Stimulated activated CD8-positive, alpha-beta memory T cell treated with anti-CD3 and anti-CD28 coated beads, Interleukin-15, amount 100 ng/mL, for 24 hours (primary cell): Measurements from ENCODE around the gene DLGAP1.

ENCODE experiments used
- DNase-seq: peaks from one replicate; pipeline ENCODE4 v3.0.0-alpha.2; 2020; ENCODE audit warnings: low read depth

DLGAP1 gene

DNA sequence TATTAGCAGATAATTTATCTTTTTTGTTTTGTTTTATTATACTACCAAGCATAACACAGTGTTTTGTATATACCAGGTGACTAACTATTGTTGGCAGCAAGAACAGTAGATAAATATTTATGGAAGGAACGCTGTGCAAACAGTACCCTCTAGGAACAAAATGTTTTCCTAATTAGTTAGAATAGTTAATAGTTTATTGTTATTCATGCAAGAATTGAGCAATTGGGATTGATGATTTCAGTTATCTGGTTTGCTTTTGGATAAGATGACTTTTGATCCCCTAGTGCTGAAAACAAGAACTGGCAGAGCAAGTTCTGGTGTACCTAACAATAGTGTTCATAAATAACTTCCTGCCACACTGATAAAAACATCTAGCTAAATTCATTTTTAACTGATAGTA, 681.8 kb downstream of the DLGAP1 start:
- DNase-seq, result no peak

DNA sequence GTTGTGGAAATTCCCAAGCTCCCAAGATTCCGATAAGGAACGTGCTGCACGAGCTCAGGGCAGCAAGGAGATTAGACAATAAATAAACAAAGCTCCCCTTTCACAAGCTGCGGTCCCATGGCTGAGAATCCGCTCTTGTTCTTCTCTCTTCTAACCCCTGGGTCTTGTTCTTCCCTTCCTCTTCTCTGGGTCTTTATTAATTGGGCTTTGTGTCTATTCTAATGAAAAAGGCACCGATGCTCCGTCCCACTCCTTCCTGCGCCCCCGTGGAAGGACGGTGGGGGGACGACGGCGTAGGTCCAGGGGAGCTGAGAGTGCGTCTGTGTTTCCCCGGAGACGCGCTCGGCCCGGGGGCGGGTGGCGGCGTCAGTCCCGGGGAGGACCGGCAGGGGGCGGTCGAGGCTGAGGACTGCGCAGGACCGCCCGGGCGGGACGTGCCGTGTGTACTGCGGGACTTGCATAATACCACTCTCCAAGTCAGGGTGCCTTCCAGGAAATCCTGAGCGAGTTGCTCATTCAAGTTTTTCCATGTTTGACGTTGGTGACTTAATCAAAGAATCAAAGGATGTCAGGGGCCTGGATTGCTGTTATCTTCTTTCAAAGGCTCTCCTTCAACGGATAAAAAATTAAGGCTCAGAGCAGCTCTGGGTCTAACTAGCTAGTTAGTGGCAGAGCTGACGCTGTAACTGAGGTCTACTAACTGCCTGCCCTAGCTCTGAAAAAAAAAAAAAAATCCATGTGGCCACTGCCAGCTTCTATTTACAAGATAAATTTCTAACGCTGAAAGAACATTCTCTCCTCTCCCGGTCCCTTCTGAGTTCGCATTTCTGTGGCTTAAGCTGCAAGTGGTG, 683.8 kb downstream of the DLGAP1 start:
- peak; percentile 81 for DNase-seq

DNA sequence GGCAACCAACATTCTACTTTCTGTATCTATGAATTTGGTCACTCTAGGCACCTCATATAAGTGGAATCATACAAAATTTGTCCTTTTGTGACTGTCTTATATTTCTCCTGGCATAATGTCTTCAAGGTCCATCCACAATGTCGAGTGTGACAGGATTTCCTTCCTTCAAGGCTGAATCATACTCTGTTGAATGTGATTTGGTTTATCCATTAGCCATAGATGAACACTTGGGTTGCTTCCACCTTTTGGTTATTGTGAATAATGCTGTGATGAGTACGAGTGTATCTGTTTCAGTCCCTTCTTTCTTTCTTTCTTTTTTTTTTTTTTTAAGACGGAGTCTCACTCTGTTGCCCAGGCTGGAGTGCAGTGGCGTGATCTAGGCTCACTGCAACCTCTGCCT, 693.8 kb downstream of the DLGAP1 start:
- no peak for DNase-seq

DNA sequence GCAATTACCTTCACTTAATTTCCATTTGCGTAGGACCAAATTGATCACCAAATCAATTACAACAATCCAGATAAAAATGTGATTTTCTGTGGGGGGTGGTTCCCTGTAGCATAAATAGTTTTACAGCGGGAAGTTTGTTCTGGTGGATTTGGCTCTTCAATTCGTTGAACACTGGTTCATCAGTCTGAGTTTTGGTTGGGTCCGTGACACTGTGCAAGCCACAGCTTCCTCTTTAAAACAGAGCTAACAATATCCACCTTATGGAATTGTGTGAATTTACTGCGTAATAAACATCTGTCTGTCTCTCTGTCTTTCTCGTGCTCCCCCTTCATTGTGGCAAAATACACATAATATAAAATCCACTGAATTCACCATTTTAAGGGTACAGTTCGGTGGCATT, 694.4 kb downstream of the DLGAP1 start:
- DNase-seq, result no peak

DNA sequence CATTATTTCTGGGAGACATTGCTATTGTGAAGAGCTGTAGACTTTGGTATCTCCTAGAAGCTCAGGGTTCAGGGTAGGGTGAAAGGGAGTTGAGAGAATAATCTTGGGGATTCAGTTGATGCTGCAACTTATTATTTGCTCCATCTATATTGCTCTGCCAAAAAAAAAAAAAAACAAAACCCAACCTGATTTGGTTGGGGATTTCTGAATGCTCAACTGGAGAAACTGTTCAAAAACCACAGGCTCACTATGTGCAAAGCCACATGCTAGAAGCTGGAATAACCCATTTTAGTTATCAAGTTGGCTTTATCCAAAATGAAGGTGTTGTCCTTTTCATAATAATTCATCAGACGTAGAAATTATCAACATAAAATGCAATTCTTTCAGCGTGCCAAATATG, 696.0 kb downstream of the DLGAP1 start:
- DNase-seq, result no peak

DNA sequence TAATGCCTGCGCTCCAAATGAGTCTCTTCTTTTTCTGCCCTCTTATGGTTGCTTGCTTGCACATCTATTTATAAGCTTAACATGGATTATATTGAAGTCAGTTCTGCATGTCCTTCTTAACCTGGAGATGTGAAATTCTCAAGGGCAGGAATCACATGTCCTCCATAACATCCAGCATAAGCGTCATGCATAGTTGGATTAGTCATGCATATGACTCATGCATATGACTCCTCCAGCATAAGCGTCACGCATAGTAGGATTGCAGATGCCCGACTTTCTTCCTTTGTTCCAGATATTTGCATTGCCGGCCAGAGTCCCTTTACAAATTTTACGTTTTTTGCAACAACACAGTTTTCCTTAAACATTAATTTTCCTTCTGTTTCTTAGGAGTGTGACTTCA, 696.6 kb downstream of the DLGAP1 start:
- DNase-seq, result no peak

DNA sequence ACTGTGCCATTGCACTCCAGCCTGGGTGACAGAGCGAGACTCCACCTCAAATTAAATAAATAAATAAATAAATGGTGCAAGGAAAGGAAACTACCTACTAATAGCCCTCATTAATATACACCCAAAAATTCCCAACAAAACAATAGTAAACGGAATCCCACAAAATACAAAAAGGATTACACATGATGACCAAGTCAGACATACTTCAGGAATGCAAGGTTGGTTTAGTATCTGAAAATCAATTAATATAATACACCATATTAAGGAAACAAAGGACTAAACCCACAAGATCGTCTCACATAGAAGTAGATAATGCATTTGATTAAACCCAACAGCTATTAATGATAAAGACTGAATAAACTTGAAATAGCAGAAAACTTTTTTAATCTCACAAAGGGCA, 697.7 kb downstream of the DLGAP1 start:
- no peak for DNase-seq

DNA sequence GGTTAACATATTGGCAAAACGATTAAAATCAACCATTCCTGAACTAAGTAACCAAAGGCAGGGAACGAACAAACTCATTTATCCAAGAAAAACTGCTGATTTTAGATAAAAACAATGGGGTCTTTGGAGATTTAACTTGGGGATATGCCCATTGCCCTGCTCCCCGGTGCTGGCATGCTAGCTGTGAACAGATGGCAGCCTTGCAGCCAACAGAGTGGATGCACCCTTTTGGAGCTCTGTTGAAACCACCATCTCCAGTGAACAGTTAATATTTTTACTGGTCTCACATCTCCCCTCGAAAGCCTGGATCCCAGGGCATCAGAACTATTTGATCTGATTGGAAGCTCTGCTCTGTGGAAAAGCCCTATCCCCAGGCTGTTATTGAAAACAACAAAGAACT, 702.0 kb downstream of the DLGAP1 start:
- DNase-seq, result no peak

DNA sequence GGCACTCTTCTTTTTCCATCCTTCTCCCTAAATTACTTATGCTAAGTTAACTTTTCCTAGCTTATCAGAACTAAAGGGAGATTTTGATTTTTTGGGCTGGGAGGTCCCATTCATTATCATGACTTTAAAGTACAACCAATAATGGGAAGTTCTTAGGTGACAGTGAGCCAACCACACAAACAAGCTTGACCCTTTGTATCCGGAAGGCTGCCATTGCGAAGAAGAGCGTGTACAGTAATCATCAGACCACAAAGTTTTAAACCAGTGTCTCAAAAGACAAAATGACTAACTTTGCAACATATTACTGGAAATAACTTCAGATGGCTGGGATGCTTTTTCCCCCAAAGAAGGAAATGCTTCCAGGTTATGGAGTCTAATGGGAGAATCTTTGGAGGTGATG, 707.0 kb downstream of the DLGAP1 start:
- DNase-seq, result no peak

DNA sequence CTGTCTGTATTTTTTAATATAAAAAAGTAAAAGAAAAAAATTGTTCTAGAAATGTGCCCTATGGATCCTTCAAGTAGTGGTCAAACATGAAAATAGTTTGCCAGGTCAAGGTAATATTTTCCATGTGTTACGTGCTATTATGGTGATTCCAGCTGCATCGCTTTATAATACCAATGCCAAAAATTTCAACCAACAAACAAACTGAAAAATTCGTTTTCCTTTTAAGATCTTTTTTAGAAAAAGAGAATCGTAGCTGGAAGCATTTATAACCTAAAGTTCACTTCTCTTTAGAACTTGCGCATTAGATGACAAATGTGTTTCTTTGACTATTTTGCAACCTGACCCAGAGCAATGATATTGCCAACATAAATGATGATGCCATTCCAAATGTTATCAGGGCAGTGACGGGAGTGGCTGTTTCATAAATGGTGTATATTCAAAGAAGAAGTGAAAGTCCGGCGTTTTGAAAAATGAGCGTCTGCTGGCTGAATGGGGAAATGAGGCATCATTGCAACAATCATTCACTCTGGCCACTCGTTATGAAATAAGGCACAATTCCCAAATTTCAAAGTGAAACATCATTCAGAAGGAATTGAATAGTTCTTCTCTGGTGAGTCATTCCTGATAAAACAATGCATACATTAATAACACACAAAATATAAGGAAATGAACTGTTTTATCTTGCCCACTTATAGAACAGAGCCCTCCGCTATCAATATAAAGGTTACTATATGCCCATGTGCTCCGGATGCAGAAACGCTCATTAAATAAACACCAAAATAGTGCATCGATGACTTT, 707.7 kb downstream of the DLGAP1 start:
- DNase-seq, result no peak

DNA sequence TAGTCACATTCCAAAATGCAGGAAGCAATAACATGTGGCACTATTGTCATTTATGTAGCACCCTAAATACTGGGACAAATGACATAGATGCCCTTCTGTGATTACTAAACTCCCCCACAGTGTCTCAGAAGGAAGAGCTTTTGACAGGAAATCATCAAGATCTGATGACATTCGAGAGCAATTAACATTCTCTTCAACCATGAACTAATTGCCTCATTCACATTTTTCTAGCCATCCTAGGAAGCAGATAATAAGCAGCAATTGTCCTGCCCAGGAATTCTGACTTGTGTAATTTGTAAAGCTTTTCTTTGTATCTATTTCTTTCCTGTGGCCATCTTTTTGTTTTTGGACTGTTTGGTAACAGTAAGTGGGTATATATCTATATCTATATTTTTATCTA, 712.6 kb downstream of the DLGAP1 start:
- DNase-seq, result no peak

DNA sequence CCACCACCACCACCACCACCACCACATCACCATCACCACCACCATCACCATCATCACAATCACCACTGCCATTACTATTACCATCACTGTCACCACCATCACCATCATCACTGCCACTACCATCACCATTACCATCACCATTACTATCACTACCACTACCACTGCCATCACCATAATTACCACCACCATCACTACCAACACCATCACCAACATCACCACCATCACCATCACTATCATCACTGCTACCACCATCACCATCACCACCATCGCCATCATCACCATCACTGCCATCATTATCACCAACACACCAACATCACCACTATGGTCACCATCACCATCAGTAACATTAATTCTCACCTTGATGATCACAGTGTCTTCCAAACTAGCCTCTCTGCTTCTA, 713.8 kb downstream of the DLGAP1 start:
- DNase-seq, result no peak

DNA sequence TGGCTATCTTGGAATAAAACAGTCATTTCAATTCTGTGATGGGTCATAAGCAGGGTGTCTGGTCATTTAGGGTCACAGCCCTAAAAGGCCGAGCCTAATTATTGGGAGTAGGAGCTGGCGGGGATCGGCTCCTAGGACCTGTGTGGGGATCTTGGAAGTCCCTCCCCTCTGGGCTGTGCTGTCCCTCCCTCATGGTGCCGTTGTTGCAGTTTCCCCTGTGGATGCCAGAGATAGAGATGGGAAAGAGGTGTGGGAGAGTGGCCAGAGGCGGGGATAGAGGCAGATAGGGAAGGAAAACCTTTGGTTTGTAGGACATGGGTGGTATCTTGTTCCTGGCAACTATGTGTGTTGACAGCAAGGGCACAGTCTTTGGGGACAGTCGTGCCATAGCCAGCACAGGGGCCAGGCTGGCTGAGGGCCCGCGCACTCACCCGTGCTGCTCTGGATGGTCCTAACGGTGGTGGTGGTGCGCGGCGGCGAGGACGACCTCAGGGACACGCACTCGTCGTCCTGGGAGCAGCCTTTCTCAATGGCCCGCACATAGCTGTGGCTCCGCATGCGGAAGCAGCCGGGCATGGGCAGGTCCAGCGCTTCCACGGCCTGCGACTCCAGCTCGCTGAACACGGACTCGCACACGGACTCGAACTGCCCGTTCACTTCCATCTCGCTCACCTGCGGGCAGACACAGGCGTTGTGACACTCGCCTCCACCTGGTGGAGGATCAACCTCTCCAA, 726.2 kb downstream of the DLGAP1 start:
- DNase-seq, result no peak

DNA sequence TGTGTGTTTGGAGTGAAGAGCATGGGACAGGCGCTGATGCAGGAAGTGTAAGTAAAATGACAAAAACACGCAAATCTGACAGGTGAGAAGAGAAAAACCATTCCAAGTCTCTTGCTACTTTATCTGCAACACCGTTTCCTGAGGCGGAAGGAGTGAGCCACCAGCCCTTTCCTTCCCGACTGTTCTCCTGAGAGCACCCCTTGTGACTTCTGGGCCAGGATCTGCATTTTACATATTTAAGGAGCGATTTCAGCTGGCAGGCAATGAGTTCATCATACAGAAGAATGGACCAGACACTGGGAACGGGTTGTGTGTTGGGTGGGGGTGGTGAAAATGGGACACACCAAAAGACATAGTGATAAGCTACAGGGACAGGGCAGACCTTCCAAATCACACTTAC, 727.8 kb downstream of the DLGAP1 start:
- no peak for DNase-seq

DNA sequence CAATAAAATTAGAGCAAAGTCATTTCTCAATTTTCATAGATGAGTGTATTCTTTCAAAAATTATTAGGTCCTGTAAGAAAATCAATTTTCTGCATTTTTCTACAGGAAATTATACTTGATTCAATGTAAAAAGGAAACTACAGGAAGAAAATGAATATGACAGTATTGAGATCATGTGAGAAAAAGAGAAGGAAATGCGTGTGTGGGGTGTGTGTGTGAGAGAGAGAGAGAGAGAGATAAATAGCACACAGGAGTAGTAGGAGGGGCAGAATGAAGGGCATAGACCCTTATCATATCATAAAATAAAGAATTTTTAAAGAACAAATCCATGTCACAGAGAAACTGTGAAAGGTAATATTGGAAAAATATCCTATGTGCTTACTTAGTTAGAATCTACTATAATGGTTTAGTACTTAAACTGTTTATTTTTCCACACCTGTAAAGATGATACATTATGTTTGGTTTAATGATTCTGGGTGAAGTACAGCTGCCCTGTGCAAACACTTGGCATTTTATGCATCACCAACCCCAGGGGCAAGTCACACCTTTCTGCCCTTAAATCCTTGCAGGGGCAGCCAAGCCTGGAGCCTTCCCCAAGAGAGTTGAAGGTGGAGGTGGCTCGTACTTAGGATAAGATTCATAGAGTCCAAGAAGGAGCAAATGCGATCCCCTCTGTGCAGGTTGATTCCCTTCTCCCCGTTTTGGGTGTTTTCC, 728.7 kb downstream of the DLGAP1 start:
- DNase-seq, result no peak

DNA sequence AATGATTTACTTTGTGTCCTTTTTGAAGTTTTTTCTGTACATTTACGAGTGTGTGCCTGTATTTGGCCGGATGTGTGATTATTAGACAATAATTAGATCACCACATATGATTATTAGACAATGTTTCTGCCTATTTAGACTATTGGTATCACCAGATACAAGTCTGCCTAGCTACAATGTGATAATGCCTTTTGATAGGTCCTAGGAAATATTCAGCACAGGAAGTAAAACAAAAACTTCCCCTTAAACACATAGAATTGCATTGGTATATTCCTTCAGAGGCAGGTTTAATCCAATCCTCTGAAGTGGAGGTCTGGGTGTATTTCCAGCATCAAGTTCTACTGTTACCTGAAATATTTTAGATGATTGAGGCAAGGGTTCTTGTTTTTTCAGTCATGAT, 730.0 kb downstream of the DLGAP1 start:
- no peak for DNase-seq

DNA sequence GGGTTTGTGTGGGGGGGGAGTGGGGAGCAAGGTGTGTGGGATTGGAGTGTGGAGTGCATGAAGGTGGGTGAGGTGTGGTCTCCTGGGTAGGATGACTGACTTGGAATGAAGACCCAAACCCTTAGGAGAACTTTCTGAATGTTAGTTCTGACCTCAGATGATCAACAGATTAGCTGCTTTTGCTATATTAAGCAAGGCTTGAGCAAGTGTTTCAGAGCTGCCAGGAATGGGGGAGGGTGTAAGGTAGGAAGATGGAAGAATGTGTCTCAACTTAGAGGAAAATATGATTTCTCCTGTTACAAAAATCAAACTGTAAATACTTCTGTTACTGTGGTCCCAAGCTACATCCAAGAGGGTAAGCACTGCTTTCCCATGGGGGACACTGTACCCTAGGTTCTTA, 731.6 kb downstream of the DLGAP1 start:
- no peak for DNase-seq

DNA sequence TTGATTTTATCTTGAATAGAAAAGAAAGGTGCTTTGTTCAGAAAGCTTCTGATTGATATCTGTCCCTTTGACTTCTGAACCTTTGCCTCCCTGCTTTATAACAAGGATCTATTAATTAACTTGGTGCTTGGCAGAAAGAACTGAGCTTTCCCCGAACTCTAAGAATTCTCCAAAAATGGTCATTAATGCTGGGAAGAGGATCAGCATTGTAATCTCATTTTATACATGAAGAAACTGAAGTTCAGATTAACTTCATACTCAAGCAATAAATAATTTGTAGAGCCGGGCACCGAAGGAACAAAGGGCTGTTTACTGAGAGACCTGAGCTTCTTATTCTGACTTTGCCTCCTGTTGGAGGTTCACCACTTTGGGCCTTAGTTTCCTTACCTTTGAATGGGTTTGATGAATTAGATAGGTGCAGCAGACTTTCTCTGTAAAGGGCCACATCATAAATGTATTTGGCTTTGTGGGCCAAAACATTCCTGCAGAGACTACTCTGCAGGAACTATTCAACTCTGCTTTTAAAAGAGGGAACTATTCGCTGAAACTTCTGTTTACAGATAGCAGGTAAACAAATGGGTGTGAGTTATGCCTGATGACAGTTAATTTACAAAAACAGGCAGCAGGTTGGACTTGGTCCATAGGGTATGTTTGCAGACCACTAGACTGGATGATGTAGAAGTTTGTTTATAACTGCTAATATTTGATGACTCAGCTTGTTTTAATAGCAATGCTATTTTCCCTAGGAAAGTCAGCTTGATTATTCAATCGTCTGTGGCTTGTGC, 732.3 kb downstream of the DLGAP1 start:
- no peak for DNase-seq

DNA sequence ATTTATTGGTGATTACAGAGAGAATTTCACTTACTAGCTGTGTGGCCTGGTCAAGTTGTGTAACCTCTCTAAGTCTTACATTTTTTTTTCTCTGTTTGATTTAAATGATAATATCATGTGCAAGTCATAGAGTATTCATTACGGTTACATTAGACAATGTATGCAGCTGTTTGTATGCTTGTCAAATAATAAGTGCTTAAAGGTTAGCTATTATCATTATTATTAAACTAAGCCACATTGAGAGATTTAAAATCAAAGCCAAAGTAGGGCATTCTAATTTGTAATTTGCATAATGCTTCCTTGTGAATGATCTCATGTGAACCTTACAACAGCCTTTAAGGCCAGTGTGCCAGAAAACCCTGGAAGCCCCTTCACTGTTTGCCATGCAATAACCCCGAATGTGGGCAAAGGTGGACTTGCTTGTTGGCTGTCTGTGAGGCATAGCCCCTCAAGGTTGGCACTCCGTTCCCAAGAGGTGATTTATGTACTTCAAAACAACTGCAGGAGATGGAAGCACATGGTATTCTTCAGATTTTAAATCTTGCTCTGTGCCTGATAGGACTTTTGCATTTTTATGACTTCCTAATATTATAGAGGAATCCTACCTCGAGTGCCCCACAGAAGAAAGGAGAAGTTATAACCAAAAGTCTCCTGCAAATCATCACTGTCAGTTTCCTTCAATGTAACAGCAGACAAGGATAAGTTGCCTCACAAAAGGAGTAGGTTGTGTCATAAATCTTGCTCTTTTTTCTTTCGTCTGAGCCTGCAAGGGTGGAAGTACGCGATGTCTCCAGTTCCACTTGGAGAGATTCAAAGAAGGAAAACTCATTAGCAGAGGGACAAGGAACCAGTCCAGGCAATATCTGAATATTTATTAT, 733.1 kb downstream of the DLGAP1 start:
- DNase-seq, result no peak

DNA sequence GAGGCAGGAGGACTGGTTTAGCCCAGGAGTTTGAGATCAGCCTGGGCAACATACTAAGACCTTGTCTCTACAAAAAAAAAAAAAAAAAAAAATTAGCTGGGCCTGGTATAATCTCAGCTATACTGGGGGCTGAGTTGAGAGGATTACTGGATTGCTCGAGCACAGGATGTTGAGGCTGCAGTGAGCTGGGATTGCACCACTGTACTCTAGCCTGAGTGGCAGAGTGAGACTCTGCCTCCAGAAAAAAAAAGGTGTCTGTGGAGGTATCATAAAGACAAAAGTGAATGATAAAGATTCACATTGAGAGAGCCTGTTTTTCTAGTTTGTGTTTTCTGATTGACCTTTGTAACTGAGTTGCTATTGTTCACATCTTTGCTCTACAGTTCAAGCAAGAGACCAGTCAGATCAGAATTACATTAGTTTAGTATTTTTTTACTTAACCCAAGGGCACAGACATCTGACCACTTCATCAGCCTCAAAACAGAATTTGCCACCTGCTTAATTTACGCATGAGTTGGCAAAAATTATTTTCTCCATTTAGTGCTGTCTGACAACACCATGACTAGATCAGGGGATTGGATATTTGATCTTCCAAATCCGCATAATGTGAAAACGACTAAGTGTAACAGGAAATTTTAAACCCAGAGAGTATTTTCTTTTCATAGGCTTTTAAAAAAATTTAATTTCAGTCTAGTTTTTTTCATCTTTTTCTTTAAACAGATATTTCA, 734.1 kb downstream of the DLGAP1 start:
- no peak for DNase-seq
